Stimulated activated CD8-positive, alpha-beta memory T cell treated with anti-CD3 and anti-CD28 coated beads, Interleukin-12 subunit alpha, Interleukin-12 subunit beta, amount 100 ng/mL, for 1 hour (primary cell): Measurements from ENCODE around the gene OCA2.
"Not testable (repeated sequence)": the region's sequence is repeated elsewhere in the genome, so short reads cannot be mapped to it uniquely, and the experiment has no call there.

Experiments used
- DNase-seq: peaks from one replicate; pipeline ENCODE4 v3.0.0-alpha.2; 2020; ENCODE audit warnings: low read depth

The OCA2 gene

DNA sequence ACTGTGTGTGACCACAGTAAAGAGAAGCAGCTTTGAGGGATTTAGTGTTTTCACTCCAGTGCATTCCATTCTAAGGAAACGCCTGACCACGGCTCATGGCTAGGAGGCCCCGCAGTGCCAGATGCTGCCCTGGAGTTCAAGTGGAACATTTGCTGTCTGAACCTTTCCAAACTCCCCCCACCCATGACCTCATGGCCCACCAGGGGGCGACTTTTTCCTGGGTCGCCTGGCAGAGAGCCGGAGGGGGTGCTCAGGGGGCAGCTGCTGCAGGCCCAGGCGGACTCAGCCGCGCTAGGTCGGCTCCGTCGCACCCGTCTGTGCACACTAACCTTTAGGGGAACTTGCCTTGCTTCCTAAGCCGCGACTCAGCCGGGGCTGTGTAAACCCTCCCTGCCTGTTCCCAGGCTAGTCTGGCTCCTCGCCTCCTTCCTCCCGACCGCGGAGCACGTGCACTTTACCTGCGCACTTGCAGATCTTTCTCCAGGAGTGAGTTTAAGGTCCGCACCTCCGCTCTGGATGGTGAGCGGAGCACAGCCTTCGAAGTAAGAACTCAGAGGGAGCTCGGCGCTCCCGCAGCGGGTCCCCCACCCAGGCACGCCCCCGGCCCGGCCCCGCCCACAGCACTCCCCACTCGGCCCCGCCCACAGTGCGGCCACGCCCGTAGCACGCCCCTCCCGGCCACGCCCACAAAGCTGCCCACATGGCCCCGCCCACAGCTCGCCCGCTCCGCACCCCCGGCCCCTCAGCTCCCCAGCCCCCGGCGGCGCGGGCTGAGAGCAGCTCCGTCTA is at the start of gene OCA2:
OCA2 (minus strand) TSS at position 550 of the 789 bp plus-strand sequence. CDS start 17,441 bp downstream, outside the sequence.
- peak; percentile 43 for DNase-seq

DNA sequence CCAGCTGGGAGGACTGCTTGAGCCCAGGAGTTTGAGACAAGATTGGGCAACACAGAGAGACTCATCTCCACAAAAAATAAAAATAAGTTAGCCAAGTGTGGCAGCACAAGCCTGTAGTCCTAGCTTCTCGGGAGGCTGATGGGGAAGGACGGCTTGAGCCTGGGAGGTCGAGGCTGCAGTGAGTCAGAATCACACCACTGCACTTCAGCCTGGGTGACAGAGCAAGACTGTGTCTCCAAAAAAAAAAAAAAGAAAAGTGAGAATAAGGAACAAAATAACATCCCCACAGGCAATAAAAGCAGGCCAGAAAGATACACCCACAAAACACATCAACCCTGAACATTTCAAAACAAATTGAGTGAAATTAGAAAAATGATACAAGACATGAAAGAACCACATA is 48.7 kb upstream of the OCA2 start:
- DNase-seq = no peak

DNA sequence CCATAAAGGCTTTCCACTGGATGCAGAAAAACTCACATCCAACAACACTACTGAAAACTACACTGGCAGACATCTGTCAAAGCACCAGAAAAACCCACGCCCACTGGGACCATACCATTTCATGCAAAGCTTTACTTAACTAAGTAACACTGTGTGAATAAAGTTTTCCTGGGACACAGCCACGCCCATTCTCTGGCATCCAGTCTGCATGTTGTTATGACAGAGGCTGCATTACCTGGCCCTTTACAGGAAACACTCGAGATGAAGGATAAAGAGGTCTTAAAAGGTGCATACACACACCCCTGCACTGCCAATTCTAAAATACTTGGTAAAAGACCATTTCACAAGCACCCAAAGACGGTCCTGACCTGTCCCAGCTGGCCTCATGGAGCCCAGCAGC is 46.3 kb upstream of the OCA2 start:
- DNase-seq = not testable (repeated sequence)

DNA sequence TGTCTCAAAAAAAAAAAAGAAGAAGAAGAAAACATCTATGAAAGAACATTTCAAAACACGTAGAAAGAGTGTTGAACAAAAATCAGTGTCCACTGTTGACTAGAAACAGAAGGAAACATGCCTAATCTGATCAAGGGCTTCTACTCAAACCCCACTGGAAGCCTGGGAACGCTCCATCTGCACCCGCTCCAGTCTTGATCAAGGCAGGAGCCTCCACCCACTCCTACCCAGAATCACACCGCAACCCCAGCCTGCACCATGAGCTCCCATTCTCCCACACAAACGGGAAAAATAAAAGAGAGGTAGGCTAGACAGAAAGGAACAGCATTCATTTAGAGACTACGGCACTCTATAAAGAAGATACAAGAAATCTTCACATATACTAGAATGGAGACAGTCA is 40.9 kb upstream of the OCA2 start:
- no peak for DNase-seq

DNA sequence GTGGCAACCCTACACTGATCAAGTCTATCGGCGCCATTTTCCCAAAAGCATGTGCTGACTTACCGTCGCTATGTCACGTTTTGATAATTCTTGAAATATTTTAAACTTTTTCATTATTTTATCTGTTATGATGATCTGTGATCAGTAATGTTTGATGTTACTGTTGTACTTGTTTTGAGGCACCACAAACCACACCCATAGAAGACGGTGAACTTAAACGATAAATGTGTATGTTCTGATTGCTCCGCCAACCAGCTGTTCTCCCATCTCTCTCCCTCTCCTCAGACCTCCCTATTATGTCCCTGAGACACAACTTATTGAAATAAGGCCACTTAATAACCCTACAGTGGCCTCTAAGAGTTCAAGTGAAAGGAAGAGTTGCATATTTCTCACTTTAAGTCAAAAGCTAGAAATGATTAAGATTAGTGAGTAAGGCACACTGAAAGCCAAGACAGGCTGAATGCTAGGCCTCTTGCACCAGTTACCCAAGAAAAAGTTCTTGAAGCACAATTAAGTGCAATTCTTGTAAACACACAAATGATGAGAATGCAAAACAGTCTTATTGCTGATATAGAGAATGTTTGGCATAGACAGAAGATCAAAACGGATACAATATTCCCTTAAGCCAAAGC is 38.4 kb upstream of the OCA2 start:
- not testable (repeated sequence) for DNase-seq

DNA sequence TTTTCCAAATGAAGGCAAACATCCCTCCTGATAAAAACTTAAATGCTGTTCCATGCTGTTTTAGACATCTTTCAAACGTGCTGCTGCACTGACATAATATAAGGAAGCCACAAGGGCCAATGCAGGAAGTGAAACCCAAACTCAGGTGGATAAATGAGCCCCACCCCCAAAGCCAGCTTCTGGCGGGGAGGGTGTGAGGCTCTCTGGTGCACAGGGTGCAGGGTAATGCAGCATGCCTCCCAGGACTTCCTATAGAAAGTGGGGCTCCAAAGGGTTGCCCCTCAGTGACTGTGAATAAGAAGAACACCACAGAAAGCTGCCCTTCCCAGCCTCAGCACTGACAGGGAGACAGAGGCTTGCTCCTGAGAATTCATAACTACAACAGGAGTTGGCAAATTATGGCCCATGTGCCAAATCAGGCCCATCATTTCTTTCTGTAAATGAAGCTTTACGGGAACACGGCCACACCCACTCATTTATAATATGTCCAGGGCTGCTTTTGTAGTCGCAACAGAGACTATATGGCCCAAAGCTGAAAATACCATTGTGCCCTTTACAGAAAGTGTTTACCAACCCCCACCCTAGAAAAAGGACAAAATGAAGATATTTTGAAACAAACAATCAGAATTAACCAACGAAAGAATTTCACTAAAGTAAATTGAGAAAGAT is 37.3 kb upstream of the OCA2 start:
- not testable (repeated sequence) for DNase-seq

DNA sequence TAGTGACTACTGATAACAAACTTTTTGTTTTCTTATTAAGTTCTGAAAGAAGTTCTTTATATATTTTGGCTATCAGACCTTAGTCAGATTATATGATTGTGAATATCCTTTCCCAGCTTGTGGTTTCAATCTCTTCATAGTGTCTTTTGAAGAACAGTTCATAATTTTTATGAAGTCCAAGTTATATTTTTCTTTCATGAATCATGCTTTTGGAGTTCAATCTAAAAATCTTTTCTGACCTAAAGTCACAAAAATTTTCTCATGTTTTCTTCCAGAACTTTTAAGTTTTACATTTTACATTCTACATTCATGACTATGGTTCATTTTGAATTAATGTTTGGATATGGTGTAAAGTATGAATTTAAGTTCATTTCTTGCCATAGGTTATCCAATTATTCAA is 34.2 kb upstream of the OCA2 start:
- no peak for DNase-seq

DNA sequence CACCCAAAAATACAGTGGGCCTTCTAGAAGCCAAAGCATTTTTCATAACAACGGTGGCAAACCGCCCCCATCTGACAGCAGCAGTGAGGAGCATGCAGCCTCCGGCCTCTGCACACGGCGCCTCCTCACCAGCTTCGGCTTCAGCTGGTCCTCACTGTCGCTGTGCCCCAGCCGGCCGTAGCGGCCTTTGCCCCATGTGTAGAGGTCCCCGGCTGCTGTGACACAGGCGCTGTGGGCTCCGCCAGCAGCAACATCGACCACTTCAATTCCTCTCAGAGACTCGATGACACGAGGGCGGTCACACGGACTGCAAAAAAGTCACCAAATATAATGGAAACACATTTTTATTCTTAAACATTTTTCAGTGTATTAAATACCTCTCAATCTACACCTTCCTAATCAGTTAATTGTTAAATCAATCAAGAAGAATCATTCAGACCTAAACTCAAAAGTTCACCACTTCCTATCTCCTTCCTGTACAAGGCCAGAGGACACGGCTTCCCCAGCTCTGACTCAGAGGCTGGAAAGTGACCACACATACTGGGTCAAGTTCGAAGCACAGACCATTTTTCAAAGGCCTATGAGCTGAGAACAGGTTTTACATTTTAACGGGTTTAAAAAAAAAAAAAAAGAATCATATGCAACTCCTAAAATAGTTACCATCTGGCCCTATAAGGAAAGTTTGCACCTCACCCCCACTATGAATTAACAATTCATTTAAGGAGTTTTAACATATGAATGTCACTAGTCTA is 33.6 kb upstream of the OCA2 start:
- DNase-seq = no peak

DNA sequence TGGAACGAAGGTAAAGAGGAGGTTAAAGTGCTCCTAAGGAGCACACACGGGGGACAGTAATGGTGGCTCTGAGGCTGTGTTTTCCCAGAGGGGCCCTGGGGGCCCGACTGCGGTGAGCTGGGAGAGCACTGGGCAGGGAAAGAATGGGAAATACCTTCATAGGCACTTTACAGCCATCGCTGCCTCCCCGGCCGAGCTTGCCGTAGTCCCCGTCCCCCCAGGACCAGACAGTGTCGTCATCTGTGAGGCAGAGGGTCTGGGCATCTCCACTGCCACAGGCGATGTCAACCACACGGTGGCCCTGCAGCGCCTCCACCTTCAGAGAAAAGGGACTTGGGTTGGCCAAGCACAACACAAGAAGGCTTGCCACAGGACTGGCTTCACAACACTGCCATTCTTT is 32.8 kb upstream of the OCA2 start:
- no peak for DNase-seq

DNA sequence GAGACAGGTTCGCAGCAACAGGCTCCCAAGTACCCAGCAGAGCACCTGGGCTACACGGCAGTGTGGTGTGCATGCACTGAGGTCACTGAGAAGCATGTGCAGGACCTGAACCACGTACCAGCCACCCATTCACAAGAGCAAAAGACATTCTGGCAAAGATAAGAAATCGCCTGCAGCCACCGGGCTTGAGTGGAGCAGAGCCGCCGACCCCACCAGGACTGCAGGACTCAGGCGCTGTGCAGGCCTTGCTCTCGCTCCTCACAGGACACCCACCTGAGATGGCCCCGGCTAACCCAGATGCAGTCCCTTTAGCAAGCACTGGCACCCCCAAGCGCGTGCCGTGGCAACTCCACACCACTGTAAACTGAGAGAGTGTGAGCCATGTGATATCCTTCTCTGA is 32.3 kb upstream of the OCA2 start:
- no peak for DNase-seq

DNA sequence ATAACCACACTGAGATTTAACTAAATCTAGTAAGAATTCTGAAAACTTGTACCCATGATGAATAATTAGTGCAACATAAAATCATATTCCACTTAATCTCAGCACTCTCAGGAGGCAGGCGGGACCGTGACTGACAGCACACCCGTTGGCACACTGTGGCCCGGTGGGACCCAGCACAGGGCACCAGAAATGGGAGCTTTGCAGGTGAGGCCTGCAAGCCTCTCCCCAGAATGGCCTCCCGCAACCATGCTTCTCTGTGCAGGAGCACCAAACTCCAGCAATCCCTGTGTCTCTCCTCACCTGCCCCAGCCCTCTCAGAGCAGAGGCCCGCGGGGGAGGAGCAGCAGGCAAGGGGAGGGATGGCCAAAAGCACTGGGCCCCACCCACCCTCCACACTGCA is 31.5 kb upstream of the OCA2 start:
- DNase-seq = no peak

DNA sequence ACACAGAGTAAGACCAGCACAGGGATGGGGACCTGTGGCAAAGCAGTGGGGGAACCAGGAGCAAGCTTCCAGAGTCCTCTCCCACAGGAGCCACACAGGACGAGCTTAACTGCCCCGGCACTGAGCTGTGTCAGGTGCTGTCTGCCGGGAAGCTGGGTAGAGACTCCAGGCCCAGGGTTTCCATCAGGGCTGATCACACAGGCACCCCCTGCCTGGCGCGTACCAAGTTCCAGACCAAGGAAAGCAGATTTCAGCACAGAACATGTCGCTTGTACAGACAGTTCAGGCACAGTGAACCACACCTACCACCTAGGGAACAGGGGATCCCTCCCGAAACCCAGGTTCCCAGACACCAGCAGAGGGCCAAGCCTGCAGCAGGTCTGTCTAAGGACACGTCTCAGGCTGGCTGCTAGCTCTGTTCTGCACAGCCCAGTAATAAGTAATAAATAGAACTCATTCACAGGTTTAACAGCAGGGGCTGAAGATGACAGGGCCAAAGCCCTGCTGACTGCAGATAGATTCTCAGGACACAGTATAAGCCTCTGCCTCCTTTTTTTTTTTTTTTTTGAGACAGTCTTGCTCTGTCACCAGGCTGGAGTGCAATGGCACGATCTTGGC is 30.2 kb upstream of the OCA2 start:
- DNase-seq = no peak

DNA sequence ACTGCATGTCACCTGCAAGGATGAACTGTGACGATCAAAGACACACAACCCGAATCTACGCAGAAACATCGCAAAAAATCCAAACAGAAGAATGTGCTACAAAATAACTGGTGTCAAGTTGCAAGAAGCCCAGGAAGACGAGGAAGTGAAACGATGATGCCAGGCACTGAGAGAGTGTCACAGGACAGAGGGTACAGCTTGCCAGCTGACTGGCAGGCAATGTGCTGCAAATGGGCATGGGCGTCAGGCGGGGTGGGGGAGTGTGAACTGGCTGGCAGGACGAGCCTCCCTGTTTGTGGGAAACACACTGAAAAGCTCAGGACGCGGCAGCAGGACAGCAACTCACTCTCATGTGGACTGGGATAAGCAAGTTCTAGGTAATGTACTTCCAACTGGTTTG is 28.9 kb upstream of the OCA2 start:
- no peak for DNase-seq

DNA sequence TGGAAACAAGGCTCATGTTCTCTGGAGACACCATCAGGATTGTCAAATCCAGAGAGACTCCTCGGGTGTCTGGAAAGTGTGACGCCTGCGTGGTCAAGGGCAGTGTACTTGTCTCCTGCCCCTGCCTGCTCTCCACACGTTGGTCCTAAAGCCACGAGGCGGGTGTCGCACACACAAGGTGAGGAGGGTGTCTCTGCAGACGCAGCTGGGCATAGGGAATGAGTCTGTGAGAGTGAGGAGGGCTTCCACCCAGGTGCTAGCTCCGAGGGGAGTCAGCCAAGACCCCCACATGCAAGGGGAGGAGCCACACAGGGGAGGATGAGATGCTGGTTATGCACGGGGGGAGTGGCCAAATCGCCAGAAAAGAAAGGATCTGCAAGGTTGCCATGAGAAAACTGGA is 27.9 kb upstream of the OCA2 start:
- DNase-seq = no peak

DNA sequence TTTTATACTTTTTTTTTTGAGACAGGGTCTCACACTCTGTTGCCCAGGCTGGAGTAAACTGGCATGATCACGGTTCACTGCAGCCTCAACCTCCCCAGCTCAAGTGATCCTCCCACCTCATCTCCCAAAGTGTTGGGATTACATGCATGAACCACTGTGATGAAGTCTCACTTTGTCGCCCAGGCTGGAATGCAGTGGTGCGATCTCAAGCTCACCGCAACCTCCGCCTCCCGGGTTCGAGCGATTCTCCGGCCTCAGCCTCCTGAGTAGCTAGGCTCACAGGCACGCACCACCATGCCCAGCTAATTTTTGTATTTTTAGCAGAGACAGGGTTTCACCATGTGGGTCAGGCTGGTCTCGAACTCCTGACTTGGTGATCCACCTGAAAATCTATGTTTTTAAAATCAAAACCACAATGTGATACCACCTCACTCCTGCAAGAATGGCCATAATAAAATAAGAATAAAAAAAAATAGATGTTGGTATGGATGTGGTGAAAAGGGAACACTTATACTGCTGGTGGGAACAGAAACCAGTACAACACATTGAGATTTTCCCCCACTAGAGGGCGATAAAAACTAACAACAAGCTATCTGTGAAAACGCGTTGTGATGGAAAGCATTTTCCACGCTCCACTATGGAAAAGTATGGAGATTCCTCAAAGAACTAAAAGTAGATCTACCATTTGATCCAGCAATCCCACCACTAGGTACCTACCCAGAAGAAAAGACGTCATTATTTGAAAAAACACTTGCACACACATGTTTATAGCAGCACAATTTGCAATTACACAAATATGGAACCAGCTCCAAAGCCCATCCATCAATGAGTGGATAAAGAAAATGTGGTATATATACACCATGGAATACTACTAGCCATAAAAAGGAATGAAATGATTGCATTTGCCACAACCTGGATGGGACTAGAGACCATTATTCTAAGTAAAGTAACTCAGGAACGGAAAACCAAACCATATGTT is 26.8 kb upstream of the OCA2 start:
- DNase-seq = no peak

DNA sequence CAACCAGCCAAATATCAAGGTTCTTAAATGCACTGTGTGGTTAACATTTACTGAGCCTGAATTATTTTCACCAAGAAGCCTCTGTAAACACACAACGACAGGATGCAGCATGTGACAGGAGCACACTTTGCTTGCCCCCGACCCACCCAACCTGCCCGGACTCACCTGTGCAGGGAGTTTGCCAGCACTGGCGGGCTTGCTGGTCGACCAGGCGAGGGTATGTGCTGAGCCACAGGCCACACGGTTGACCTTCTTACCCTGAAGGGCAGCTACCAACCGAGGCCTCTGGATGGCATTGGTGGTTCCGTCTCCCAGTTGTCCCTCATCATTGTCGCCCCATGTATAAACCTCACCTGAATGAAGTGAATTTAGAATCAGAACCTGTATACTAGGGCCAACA is 25.7 kb upstream of the OCA2 start:
- DNase-seq = no peak

DNA sequence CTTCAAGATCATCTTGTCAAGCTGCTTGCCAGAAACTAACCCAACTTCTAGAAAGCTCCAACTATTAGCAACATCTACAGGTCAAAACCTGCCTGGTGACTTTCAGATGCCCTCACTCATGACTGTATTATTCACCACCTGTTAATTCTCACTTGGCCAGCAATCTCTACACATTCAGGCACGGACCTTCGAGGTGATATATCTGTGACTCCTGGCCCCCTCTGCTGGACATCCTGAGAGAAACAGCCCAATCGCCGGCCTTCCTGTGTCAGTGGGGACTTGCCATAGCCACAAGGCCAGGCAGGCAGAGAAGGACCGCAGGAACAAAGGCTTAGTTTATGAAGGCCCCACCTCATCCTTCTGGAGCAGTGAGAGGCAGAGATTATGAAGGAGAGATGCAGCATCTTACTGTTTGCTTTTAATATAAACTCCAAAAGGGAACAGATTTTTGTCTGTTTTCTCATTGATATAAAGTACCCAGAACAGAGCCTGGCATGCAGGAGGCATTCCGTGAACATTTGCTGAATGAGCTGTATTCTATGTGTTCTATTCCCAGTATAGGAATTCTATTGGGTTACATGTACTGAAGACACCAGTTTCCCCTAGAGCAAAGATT is 24.4 kb upstream of the OCA2 start:
- peak; percentile 42 for DNase-seq

DNA sequence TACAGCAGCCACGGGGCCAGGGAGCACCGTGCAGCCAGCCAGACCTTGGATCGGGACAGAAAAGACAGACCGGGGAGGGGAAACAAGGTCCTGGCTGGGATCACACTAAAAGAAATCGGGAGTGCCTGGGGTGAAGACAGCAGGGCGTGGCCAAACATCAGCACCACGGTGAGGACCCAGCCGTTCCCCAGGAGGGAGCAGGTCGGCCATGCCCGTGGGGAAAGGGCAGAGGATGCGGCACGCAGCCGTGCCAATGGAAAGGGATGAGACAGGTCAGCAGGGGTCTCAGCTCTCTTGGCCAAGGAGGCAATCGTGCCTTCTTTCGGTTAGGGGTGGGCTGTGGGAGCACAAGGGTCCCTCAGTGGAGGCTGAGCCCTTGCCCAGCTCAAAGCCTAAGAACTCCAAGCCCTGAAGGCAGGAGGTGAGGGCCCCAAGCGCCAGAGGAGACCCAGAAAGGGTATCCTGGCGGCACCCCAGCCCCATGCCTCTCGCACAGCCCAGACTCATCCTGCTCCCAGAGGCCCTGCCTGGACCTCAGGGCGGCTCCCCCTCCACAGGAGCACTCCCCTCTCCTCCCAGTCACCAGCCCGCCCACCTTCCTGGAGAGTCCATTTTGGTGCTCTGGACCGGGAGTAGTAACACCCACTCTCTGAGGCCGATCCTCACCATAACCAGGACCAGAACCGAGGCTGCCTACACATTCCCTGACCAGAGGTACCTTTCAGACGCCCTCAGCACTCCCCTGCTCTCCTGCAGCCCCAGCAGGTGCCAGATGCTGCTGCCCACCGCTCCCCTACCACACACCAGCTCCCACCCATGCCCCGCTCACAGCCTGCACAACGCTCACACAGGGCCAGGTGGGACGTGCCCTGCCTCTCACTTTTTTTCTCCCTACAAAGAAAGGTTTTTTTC is 23.2 kb upstream of the OCA2 start:
- DNase-seq = no peak

DNA sequence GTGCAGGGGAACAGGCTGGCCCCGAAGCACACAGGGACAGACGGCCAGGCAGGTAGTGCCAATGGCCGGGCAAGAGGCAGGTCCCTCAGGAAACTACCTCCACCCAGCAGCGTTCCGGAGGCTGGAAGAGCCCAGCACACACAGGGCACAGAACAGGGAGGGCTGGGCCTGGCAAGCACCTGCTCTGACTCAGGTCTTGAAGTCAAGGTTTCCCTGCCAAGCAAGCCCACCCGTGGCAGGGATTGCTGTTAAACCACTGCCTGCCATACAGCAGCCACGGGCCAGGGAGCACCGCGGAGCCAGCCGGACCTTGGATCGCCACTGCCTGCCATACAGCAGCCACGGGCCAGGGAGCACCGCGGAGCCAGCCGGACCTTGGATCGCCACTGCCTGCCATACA is 22.5 kb upstream of the OCA2 start:
- not testable (repeated sequence) for DNase-seq

DNA sequence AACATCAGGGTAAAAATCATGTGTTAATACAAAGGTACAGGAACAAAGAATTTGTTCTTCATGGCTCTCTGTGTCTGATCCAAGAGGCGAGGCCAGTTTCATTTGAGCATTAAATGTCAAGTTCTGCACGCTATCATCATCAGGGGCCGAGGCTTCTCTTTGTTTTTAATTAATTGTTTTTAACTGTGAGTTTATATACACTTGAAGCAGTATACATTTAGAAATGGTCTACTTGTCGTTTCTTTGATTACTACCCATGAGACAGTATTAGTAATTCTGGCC is 21.2 kb upstream of the OCA2 start:
- DNase-seq = no peak
